ENCODE results near the gene CCDC178.

Gene CCDC178

DNA sequence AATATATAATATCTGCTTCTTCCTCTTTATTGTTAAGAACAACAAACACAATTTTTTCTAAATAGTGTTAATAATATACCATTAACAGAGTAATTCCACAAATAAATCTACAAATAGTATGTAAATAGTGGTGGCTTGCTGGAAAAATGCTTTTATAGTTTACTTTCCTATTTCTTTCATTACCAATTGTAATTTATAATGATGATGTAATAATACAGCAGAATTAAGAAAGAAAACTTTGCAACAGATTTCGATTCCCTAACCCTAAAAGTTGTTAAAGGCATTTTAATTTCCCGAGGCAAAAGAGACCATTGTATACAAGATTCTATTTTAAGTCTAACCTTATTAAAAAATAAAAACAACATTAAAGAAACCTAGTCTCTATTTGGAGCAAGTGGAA, 307.9 kb downstream of the CCDC178 start:
- H3K4me3 Mint-ChIP-seq = no peak overlapping the region
- DNase-seq (ENCODE audit: low spot score in 2 of 2) (no peak), ATAC-seq (replicated peaks; ENCODE audit: extremely low read depth, poor library complexity, severe bottlenecking) (no peak)
- no peaks in the 10 kb centered on the region for H3K36me3 Mint-ChIP-seq (ENCODE audit: insufficient read depth)
- no peaks in the 10 kb centered on the region for H3K4me1 Mint-ChIP-seq
- no peak overlapping the region for H3K27ac Mint-ChIP-seq (ENCODE audit: low read depth)
- H3K9me3 Mint-ChIP-seq = no peaks in the 10 kb centered on the region
- H3K27me3 Mint-ChIP-seq = no peaks in the 10 kb centered on the region

DNA sequence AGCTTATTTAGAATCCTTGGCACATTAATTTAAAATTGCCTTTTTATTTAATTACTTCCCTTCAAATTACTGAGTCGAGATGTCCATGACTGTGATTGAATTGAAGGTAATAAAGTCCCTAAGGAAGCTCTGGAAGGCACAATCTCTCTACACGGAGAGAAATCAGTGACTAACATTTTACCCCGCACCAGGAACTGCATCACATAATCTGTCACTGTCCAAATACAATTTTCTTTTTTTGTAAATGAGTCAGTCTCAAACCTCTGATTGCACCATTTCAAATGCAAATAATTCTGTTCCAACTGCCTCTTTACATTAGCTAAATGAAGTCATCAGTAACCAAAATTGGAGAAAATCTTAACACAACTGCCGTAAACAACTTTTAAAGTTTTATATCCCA, 311.9 kb downstream of the CCDC178 start:
- ATAC-seq (replicated peaks; ENCODE audit: extremely low read depth, poor library complexity, severe bottlenecking) (no peak), DNase-seq (ENCODE audit: low spot score in 2 of 2) (no peak)
- no peaks in the 10 kb centered on the region for H3K36me3 Mint-ChIP-seq (ENCODE audit: insufficient read depth)
- H3K9me3 Mint-ChIP-seq = no peaks in the 10 kb centered on the region
- no peaks in the 10 kb centered on the region for H3K4me1 Mint-ChIP-seq
- no peak overlapping the region for H3K27ac Mint-ChIP-seq (ENCODE audit: low read depth)
- no peaks in the 10 kb centered on the region for H3K27me3 Mint-ChIP-seq
- no peak overlapping the region for H3K4me3 Mint-ChIP-seq

DNA sequence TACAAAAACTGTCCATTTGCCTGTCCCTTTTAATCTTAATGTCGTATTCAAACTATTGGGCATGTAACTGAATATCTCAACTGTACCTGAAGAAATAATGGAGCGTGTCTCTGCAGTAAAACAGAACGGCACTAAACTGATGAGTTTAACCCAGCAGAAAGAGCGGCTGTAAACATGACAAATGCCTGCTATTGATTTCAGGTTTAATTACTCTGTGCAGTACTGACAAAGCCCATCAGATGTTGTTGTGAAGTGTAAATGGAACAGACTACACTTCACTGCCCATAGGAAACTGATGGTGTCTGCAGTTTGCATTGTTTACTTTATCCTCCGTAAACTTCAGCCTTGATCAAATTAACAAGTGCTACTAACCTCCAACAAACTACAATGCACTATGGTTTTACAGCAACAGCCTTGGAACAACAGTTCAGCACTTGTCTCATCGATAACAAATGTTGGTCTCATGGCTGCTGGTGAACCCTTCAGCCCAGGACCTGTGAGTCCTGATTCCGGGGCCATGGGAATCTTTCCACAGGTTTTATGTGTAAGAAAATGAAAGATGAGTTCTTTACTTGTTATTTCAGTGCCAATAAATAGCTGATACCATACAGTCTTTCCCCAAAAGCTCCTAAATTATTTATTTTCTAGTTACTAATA, 316.5 kb downstream of the CCDC178 start:
- no peaks in the 10 kb centered on the region for H3K27me3 Mint-ChIP-seq
- no peaks in the 10 kb centered on the region for H3K4me1 Mint-ChIP-seq
- ATAC-seq (replicated peaks; ENCODE audit: extremely low read depth, poor library complexity, severe bottlenecking) (no peak), DNase-seq (ENCODE audit: low spot score in 2 of 2) (no peak)
- H3K9me3 Mint-ChIP-seq = no peaks in the 10 kb centered on the region
- H3K36me3 Mint-ChIP-seq (ENCODE audit: insufficient read depth) = no peaks in the 10 kb centered on the region
- no peak overlapping the region for H3K27ac Mint-ChIP-seq (ENCODE audit: low read depth)
- H3K4me3 Mint-ChIP-seq = no peak overlapping the region

DNA sequence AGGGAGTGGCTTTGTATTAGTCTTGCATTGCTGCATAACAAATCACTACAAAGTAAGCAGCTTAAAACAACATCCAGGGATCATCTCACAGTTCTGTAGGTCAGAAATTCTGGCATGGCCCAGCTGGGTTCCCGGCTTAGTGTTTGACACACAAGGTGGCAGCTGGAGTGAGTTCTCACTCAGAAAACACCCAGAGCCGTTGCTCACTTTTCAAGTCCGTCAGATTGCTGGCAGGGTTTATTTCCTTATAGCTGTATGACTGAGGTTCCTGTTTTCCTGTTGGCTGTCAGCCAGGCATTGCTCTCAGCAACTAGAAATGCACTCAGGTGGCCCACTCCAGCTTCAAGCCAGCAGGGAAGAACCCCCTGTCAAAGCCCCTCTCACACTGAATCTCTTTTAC, 324.1 kb downstream of the CCDC178 start:
- no peak overlapping the region for H3K4me3 Mint-ChIP-seq
- no peak overlapping the region for H3K27ac Mint-ChIP-seq (ENCODE audit: low read depth)
- peaks cover 2% of the 10 kb centered on the region for H3K36me3 Mint-ChIP-seq (ENCODE audit: insufficient read depth)
- no peaks in the 10 kb centered on the region for H3K27me3 Mint-ChIP-seq
- DNase-seq (ENCODE audit: low spot score in 2 of 2) (no peak), ATAC-seq (replicated peaks; ENCODE audit: extremely low read depth, poor library complexity, severe bottlenecking) (no peak)
- no peaks in the 10 kb centered on the region for H3K4me1 Mint-ChIP-seq
- H3K9me3 Mint-ChIP-seq = peaks cover 7% of the 10 kb centered on the region

DNA sequence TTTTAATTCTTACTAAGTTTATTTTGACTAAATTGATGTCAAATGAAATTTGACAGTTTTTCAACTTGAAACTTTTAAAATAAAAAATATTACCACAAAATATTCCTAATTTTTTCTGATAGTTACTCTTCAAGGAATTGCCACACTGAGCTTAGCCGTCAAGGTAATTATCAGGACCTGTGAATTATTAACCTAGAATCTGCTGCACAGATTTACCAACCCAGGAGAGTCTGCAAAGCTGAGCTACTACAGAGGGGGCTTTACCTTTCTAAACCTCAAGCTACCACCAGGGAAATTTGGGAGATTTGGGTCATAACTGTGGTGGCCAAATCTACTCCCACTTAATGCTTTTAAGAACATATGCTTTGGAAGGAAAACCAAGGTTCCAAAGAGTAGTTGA, 324.6 kb downstream of the CCDC178 start:
- peaks cover 7% of the 10 kb centered on the region for H3K9me3 Mint-ChIP-seq
- H3K4me1 Mint-ChIP-seq = no peaks in the 10 kb centered on the region
- H3K4me3 Mint-ChIP-seq = no peak overlapping the region
- H3K27me3 Mint-ChIP-seq = no peaks in the 10 kb centered on the region
- no peak for ATAC-seq (replicated peaks; ENCODE audit: extremely low read depth, poor library complexity, severe bottlenecking)
- no peak overlapping the region for H3K27ac Mint-ChIP-seq (ENCODE audit: low read depth)
- DNase-seq (ENCODE audit: low spot score in 2 of 2) = no peak
- H3K36me3 Mint-ChIP-seq (ENCODE audit: insufficient read depth) = peaks cover 2% of the 10 kb centered on the region

DNA sequence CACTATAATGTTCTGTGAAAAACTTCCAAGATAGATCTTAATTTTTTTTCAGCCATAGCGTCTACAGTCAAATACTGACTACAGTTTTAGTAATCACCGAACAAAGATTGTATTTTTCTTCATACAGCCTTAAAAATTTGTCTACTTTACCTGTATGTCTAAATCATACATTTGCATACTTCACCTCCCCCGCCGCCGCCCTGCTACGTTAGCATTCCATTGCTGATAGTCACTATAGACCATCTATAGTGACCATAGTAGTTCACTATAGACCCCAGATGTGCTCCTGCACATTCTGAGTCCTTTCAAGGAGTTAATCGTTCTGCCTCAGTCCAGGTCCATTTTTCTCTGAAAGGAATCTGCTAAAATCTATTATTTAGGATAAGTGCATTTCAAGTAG, 325.0 kb downstream of the CCDC178 start:
- Mint-ChIP-seq H3K4me1 (no peaks in the 10 kb centered on the region), H3K27me3 (no peaks in the 10 kb centered on the region), H3K4me3 (no peak overlapping the region), H3K27ac (ENCODE audit: low read depth) (no peak overlapping the region), H3K36me3 (ENCODE audit: insufficient read depth) (peaks cover 2% of the 10 kb centered on the region), H3K9me3 (peaks cover 7% of the 10 kb centered on the region)
- ATAC-seq (replicated peaks; ENCODE audit: extremely low read depth, poor library complexity, severe bottlenecking) = no peak
- DNase-seq (ENCODE audit: low spot score in 2 of 2) = no peak

DNA sequence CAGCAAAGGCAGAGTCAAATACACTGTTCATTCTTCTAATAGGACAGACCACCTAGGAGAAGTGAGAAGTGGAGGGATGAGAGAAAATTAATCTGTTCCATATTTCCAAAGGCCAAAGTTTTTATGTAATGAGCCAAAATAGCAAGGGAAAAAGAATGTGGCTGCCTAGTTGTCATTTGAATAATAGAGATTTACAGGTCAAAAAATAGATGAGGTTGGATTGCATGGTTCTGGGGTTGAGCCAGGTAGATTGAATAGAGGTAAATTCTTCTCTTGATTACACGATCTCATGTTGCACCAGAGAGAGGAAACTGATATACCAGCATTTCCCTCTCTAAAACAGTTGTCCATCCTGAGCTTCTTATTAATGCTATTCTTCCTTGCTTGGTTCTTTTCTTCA, 325.8 kb downstream of the CCDC178 start:
- peaks cover 7% of the 10 kb centered on the region for H3K9me3 Mint-ChIP-seq
- ATAC-seq (replicated peaks; ENCODE audit: extremely low read depth, poor library complexity, severe bottlenecking) (no peak), DNase-seq (ENCODE audit: low spot score in 2 of 2) (no peak)
- no peaks in the 10 kb centered on the region for H3K4me1 Mint-ChIP-seq
- no peak overlapping the region for H3K27ac Mint-ChIP-seq (ENCODE audit: low read depth)
- no peak overlapping the region for H3K4me3 Mint-ChIP-seq
- H3K36me3 Mint-ChIP-seq (ENCODE audit: insufficient read depth) = peaks cover 2% of the 10 kb centered on the region
- H3K27me3 Mint-ChIP-seq = no peaks in the 10 kb centered on the region

DNA sequence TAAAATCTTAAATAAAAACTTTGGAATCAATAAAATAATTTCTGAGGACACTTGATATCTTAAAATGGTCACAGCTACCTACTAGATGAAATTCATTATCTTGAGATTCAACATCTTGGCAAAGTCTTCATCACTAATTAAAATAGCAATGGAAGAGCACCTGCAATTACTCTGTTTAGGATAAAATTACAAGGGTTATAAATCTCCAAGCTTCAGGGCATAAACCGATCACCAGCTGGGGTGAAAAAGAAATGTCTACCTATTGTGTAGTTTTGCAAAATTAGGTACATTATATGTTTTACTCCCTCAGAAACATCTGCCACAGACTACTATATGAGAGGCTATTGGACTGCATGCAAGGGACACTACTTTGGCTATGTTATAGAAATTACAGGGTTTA, 327.1 kb downstream of the CCDC178 start:
- ATAC-seq (replicated peaks; ENCODE audit: extremely low read depth, poor library complexity, severe bottlenecking) (no peak), DNase-seq (ENCODE audit: low spot score in 2 of 2) (no peak)
- H3K36me3 Mint-ChIP-seq (ENCODE audit: insufficient read depth) = peaks cover 2% of the 10 kb centered on the region
- no peaks in the 10 kb centered on the region for H3K27me3 Mint-ChIP-seq
- no peak overlapping the region for H3K27ac Mint-ChIP-seq (ENCODE audit: low read depth)
- peaks cover 7% of the 10 kb centered on the region for H3K9me3 Mint-ChIP-seq
- no peak overlapping the region for H3K4me3 Mint-ChIP-seq
- no peaks in the 10 kb centered on the region for H3K4me1 Mint-ChIP-seq

DNA sequence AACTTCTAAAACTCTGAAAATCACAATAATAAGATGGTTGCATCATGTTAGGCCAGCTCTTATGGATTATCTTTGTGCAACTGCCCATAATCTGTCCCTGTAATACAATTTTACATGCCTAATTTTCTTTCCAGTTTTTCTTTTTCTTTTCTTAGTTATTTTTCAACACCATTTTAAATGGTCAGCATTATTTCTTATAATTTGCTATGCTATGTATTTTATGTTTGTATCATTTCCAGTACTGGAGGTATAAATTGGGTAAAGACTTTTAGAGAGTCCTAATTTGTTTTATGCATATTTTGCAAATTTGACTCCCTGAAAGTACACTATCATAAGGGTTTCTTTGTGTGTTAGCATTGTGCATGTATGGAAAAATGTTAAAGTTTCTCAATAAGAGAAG, 333.0 kb downstream of the CCDC178 start:
- ATAC-seq (replicated peaks; ENCODE audit: extremely low read depth, poor library complexity, severe bottlenecking) = no peak
- no peak for DNase-seq (ENCODE audit: low spot score in 2 of 2)
- peaks cover 14% of the 10 kb centered on the region for H3K9me3 Mint-ChIP-seq
- H3K27ac Mint-ChIP-seq (ENCODE audit: low read depth) = no peak overlapping the region
- no peaks in the 10 kb centered on the region for H3K27me3 Mint-ChIP-seq
- H3K36me3 Mint-ChIP-seq (ENCODE audit: insufficient read depth) = no peaks in the 10 kb centered on the region
- H3K4me1 Mint-ChIP-seq = no peaks in the 10 kb centered on the region
- no peak overlapping the region for H3K4me3 Mint-ChIP-seq

DNA sequence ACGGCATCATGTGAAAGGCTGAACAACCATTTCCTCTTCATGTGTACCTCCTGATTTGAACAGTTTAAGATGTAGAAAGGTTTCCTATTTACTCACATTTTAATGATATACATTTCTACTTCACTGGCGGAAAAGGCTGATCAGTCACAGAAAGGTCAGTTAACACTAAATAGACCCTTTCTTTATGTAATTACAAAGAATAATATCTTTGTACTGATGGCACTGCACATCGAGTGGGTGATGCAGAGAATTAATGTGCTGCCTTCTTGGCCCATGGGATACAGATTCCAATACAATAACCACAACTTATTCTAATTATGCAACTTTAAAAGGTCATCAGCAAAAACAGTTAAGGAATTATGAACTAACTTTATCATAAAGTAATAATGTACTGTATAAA, 339.2 kb downstream of the CCDC178 start:
- ATAC-seq (replicated peaks; ENCODE audit: extremely low read depth, poor library complexity, severe bottlenecking) (no peak), DNase-seq (ENCODE audit: low spot score in 2 of 2) (no peak)
- Mint-ChIP-seq H3K27ac (ENCODE audit: low read depth) (no peak overlapping the region), H3K9me3 (peaks cover 9% of the 10 kb centered on the region), H3K4me1 (no peaks in the 10 kb centered on the region), H3K27me3 (no peaks in the 10 kb centered on the region), H3K4me3 (no peak overlapping the region), H3K36me3 (ENCODE audit: insufficient read depth) (no peaks in the 10 kb centered on the region)

DNA sequence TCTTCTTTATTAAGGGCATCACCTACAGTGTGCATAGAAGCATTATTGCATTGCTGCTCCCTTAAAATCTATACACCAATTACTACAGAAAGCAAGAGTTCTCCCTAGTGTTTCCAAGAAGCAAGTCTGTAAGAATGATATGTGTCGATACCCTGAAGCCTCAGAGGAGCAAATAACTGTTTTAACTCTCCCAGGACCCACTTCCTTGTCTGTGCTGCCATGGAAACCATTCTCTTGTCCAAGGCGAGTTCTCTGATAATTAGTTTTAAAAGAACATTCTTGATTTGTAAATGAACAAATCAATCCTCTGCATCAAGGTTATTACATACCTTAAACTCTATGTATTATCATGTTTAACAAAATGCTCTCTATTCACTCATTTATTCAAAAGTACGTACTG, 340.9 kb downstream of the CCDC178 start:
- Mint-ChIP-seq H3K4me1 (no peaks in the 10 kb centered on the region), H3K27me3 (no peaks in the 10 kb centered on the region), H3K36me3 (ENCODE audit: insufficient read depth) (no peaks in the 10 kb centered on the region), H3K27ac (ENCODE audit: low read depth) (no peak overlapping the region), H3K4me3 (no peak overlapping the region), H3K9me3 (peaks cover 6% of the 10 kb centered on the region)
- ATAC-seq (replicated peaks; ENCODE audit: extremely low read depth, poor library complexity, severe bottlenecking) (no peak), DNase-seq (ENCODE audit: low spot score in 2 of 2) (no peak)

DNA sequence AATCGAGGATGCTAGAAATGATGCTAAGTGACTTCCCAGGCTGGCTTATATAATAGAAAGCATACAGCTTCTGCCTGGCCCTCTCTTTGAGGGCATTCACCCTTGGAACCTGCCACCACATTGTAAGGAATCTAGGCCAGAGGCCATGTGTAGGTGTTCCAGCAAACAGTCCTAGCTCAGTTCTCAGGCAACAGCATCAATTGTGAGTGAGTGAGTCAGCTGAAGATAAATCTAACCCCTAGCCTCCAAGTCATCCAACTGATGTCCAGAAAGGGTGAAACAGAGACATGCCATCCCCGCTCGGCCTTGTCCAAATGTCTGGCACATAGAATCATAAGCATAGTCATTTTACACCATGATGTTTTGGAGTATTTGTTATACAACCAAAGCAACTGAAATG, 343.4 kb downstream of the CCDC178 start:
- no peak overlapping the region for H3K27ac Mint-ChIP-seq (ENCODE audit: low read depth)
- no peaks in the 10 kb centered on the region for H3K27me3 Mint-ChIP-seq
- H3K4me3 Mint-ChIP-seq = no peak overlapping the region
- ATAC-seq (replicated peaks; ENCODE audit: extremely low read depth, poor library complexity, severe bottlenecking) (no peak), DNase-seq (ENCODE audit: low spot score in 2 of 2) (no peak)
- H3K9me3 Mint-ChIP-seq = no peaks in the 10 kb centered on the region
- no peaks in the 10 kb centered on the region for H3K36me3 Mint-ChIP-seq (ENCODE audit: insufficient read depth)
- no peaks in the 10 kb centered on the region for H3K4me1 Mint-ChIP-seq

DNA sequence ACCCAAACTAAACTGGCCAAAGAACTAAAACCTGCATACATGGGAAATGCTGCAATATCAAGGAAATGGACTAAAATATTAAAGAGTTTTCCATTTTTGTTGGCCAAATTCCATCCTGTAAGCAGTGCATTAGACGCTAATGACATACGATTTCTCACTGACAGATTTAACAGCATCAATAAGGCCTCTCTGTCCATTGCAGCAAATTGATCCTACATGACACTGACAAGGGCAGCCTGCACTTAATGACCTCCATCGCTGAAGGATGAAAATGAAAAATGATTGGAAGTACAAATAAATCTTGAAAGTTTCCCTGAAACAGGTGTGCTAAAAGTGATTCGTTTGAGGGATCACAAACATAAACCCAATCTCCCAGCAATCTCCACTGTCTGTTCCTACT, 350.1 kb downstream of the CCDC178 start:
- no peak for DNase-seq (ENCODE audit: low spot score in 2 of 2)
- Mint-ChIP-seq H3K9me3 (peaks cover 6% of the 10 kb centered on the region), H3K27me3 (no peaks in the 10 kb centered on the region), H3K36me3 (ENCODE audit: insufficient read depth) (no peaks in the 10 kb centered on the region), H3K27ac (ENCODE audit: low read depth) (no peak overlapping the region), H3K4me3 (no peak overlapping the region), H3K4me1 (no peaks in the 10 kb centered on the region)
- ATAC-seq (replicated peaks; ENCODE audit: extremely low read depth, poor library complexity, severe bottlenecking) = no peak

DNA sequence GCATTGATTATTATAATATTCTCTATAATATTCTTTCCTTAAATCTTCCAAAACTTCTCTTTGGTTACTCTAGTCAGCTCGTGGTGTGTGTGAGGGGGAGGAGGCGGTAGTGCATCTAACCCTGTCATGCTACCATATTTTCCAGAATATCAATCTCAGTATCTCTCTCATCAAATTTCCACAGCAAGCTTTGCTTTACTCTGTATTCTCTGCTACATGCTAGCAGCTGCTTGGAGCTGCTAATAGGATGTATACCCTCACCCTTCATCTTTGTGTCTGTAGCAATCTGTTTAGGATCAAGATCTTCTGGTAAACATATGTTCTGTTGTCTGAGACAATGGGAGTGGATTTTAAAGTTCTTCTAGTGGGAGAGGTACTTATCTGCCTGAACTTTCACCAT, 363.9 kb downstream of the CCDC178 start:
- H3K9me3 Mint-ChIP-seq = peaks cover 29% of the 10 kb centered on the region
- H3K27me3 Mint-ChIP-seq = no peaks in the 10 kb centered on the region
- H3K4me3 Mint-ChIP-seq = no peak overlapping the region
- DNase-seq (ENCODE audit: low spot score in 2 of 2) (no peak), ATAC-seq (replicated peaks; ENCODE audit: extremely low read depth, poor library complexity, severe bottlenecking) (no peak)
- no peaks in the 10 kb centered on the region for H3K4me1 Mint-ChIP-seq
- H3K27ac Mint-ChIP-seq (ENCODE audit: low read depth) = no peak overlapping the region
- H3K36me3 Mint-ChIP-seq (ENCODE audit: insufficient read depth) = no peaks in the 10 kb centered on the region

Data from central memory CD8-positive, alpha-beta T cell (primary cell).